ENCODE data around the gene CSTB.

GRCh38 chr21:43809853-43810504 is 33.9 kb upstream of the CSTB start:
- TF ChIP-seq, protein P1, sequence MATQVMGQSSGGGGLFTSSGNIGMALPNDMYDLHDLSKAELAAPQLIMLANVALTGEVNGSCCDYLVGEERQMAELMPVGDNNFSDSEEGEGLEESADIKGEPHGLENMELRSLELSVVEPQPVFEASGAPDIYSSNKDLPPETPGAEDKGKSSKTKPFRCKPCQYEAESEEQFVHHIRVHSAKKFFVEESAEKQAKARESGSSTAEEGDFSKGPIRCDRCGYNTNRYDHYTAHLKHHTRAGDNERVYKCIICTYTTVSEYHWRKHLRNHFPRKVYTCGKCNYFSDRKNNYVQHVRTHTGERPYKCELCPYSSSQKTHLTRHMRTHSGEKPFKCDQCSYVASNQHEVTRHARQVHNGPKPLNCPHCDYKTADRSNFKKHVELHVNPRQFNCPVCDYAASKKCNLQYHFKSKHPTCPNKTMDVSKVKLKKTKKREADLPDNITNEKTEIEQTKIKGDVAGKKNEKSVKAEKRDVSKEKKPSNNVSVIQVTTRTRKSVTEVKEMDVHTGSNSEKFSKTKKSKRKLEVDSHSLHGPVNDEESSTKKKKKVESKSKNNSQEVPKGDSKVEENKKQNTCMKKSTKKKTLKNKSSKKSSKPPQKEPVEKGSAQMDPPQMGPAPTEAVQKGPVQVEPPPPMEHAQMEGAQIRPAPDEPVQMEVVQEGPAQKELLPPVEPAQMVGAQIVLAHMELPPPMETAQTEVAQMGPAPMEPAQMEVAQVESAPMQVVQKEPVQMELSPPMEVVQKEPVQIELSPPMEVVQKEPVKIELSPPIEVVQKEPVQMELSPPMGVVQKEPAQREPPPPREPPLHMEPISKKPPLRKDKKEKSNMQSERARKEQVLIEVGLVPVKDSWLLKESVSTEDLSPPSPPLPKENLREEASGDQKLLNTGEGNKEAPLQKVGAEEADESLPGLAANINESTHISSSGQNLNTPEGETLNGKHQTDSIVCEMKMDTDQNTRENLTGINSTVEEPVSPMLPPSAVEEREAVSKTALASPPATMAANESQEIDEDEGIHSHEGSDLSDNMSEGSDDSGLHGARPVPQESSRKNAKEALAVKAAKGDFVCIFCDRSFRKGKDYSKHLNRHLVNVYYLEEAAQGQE (IDR thresholded peaks at IDR 0.05; ENCODE audit: insufficient read depth in 1 of 2, low read depth in 2 of 2, low read length in 2 of 2), result no peak
- no peak for TF ChIP-seq TAF1 (IDR thresholded peaks at IDR 0.05; ENCODE audit: borderline replicate concordance, insufficient read depth, low read length)
- TF ChIP-seq POLR2AphosphoS5 (IDR thresholded peaks at IDR 0.05; ENCODE audit: low read depth, low read length), result no peak; the same call in 1 of the 2 replicates
- no peak for TF ChIP-seq FOXP2 (optimal IDR thresholded peaks at IDR 0.05; ENCODE audit: borderline replicate concordance, extremely low read depth, extremely low read length, insufficient read depth)
